ENCODE measurements around the gene LCN15. TPM values are rescaled to one million over a fixed set of nuclear protein-coding genes. Genes with fewer than 3 reads are reported as not detected.

LCN15 gene
- total and polyA plus RNA-seq, 2 experiments from 2014 or later = 0.76 to 0.90 TPM

DNA sequence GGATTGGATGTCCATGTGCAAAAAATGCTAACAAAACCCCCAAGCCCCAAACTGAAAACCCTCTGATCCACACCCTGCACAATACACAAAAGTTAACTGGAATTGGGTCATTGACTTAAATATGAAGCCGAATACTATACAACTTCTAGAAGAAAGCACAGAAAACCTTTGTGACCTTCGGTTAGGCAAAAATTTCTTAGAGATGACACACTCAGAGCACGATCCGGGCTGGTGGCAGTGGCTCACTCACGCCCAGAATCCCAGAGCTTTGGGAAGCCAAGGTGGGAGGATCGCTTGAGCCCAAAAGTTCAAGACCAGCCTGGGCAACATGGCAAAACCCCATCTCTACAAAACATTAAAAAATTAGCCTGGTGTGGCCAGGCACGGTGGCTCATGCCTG is 53.8 kb downstream of the LCN15 start:
- H3K27ac Mint-ChIP-seq = no peak overlapping the region
- H3K9me3 Mint-ChIP-seq = no peaks in the 10 kb centered on the region
- Histone ChIP-seq H3F3A (replicated peaks; ENCODE audit: low read depth) (0 out of 2 replicates have a peak, but pooled peaks cover 7% of the 10 kb centered on the region), H3K27ac (ENCODE audit: low read depth) (no peak overlapping the region), H3K36me3 (ENCODE audit: insufficient read depth) (no peaks in the 10 kb centered on the region), H3K4me3 (no peak overlapping the region), H3K4me1 (ENCODE audit: insufficient read depth) (peaks cover 4% of the 10 kb centered on the region; the same call in 1 of the 2 replicates), H3K79me2 (replicated peaks; ENCODE audit: insufficient read depth) (peaks cover 10% of the 10 kb centered on the region; the same call in 1 of the 2 replicates), H3K27me3 (ENCODE audit: insufficient read depth) (peaks cover 13% of the 10 kb centered on the region), H3K4me2 (no peak overlapping the region), H3K9me2 (ENCODE audit: insufficient read depth) (no peaks in the 10 kb centered on the region), H2AFZ (no peak overlapping the region), H4K20me1 (replicated peaks; ENCODE audit: insufficient read depth) (peaks cover 7% of the 10 kb centered on the region)
- no peaks in the 10 kb centered on the region for H3K36me3 Mint-ChIP-seq (ENCODE audit: low read depth)
- peaks cover 3% of the 10 kb centered on the region; the same call in 2 of the 3 replicates for H3K4me1 Mint-ChIP-seq
- peaks cover 13% of the 10 kb centered on the region for H3K27me3 Mint-ChIP-seq (ENCODE audit: insufficient read depth, low read depth, poor library complexity)
- H3K4me3 Mint-ChIP-seq = no peak overlapping the region; the same call in 2 of the 3 replicates
- ATAC-seq (no peak), DNase-seq (ENCODE audit: low spot score) (no peak)
- TF ChIP-seq, protein P1, sequence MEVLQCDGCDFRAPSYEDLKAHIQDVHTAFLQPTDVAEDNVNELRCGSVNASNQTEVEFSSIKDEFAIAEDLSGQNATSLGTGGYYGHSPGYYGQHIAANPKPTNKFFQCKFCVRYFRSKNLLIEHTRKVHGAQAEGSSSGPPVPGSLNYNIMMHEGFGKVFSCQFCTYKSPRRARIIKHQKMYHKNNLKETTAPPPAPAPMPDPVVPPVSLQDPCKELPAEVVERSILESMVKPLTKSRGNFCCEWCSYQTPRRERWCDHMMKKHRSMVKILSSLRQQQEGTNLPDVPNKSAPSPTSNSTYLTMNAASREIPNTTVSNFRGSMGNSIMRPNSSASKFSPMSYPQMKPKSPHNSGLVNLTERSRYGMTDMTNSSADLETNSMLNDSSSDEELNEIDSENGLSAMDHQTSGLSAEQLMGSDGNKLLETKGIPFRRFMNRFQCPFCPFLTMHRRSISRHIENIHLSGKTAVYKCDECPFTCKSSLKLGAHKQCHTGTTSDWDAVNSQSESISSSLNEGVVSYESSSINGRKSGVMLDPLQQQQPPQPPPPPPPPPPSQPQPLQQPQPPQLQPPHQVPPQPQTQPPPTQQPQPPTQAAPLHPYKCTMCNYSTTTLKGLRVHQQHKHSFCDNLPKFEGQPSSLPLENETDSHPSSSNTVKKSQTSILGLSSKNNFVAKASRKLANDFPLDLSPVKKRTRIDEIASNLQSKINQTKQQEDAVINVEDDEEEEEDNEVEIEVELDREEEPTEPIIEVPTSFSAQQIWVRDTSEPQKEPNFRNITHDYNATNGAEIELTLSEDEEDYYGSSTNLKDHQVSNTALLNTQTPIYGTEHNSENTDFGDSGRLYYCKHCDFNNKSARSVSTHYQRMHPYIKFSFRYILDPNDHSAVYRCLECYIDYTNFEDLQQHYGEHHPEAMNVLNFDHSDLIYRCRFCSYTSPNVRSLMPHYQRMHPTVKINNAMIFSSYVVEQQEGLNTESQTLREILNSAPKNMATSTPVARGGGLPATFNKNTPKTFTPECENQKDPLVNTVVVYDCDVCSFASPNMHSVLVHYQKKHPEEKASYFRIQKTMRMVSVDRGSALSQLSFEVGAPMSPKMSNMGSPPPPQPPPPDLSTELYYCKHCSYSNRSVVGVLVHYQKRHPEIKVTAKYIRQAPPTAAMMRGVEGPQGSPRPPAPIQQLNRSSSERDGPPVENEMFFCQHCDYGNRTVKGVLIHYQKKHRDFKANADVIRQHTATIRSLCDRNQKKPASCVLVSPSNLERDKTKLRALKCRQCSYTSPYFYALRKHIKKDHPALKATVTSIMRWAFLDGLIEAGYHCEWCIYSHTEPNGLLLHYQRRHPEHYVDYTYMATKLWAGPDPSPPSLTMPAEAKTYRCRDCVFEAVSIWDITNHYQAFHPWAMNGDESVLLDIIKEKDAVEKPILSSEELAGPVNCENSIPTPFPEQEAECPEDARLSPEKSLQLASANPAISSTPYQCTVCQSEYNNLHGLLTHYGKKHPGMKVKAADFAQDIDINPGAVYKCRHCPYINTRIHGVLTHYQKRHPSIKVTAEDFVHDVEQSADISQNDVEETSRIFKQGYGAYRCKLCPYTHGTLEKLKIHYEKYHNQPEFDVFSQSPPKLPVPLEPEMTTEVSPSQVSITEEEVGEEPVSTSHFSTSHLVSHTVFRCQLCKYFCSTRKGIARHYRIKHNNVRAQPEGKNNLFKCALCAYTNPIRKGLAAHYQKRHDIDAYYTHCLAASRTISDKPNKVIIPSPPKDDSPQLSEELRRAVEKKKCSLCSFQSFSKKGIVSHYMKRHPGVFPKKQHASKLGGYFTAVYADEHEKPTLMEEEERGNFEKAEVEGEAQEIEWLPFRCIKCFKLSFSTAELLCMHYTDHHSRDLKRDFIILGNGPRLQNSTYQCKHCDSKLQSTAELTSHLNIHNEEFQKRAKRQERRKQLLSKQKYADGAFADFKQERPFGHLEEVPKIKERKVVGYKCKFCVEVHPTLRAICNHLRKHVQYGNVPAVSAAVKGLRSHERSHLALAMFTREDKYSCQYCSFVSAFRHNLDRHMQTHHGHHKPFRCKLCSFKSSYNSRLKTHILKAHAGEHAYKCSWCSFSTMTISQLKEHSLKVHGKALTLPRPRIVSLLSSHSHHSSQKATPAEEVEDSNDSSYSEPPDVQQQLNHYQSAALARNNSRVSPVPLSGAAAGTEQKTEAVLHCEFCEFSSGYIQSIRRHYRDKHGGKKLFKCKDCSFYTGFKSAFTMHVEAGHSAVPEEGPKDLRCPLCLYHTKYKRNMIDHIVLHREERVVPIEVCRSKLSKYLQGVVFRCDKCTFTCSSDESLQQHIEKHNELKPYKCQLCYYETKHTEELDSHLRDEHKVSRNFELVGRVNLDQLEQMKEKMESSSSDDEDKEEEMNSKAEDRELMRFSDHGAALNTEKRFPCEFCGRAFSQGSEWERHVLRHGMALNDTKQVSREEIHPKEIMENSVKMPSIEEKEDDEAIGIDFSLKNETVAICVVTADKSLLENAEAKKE (CRISPR knock-in tag; IDR thresholded peaks at IDR 0.05) = no peak
- TF ChIP-seq STAT1 (IDR thresholded peaks at IDR 0.05; ENCODE audit: unreplicated experiment) (no peak), NANOG (IDR thresholded peaks at IDR 0.05; ENCODE audit: borderline replicate concordance) (no peak), ZNF114 (CRISPR knock-in tag; IDR thresholded peaks at IDR 0.05) (no peak), POLR2AphosphoS5 (IDR thresholded peaks at IDR 0.05; ENCODE audit: low read depth) (no peak), EZH2phosphoT487 (IDR thresholded peaks at IDR 0.05; ENCODE audit: unreplicated experiment) (no peak), EZH2 (IDR thresholded peaks at IDR 0.05; ENCODE audit: low read depth, unreplicated experiment) (no peak), JUNB (IDR thresholded peaks at IDR 0.05; ENCODE audit: unreplicated experiment) (no peak)
- TF ChIP-seq, protein P2, sequence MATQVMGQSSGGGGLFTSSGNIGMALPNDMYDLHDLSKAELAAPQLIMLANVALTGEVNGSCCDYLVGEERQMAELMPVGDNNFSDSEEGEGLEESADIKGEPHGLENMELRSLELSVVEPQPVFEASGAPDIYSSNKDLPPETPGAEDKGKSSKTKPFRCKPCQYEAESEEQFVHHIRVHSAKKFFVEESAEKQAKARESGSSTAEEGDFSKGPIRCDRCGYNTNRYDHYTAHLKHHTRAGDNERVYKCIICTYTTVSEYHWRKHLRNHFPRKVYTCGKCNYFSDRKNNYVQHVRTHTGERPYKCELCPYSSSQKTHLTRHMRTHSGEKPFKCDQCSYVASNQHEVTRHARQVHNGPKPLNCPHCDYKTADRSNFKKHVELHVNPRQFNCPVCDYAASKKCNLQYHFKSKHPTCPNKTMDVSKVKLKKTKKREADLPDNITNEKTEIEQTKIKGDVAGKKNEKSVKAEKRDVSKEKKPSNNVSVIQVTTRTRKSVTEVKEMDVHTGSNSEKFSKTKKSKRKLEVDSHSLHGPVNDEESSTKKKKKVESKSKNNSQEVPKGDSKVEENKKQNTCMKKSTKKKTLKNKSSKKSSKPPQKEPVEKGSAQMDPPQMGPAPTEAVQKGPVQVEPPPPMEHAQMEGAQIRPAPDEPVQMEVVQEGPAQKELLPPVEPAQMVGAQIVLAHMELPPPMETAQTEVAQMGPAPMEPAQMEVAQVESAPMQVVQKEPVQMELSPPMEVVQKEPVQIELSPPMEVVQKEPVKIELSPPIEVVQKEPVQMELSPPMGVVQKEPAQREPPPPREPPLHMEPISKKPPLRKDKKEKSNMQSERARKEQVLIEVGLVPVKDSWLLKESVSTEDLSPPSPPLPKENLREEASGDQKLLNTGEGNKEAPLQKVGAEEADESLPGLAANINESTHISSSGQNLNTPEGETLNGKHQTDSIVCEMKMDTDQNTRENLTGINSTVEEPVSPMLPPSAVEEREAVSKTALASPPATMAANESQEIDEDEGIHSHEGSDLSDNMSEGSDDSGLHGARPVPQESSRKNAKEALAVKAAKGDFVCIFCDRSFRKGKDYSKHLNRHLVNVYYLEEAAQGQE (IDR thresholded peaks at IDR 0.05; ENCODE audit: unreplicated experiment) = no peak
- TF ChIP-seq, protein P3, sequence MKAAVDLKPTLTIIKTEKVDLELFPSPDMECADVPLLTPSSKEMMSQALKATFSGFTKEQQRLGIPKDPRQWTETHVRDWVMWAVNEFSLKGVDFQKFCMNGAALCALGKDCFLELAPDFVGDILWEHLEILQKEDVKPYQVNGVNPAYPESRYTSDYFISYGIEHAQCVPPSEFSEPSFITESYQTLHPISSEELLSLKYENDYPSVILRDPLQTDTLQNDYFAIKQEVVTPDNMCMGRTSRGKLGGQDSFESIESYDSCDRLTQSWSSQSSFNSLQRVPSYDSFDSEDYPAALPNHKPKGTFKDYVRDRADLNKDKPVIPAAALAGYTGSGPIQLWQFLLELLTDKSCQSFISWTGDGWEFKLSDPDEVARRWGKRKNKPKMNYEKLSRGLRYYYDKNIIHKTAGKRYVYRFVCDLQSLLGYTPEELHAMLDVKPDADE (IDR thresholded peaks at IDR 0.05) = no peak
